Ishikawa (cell line): ENCODE data around the gene PHYHD1.

Experiments used
- CEBPB ChIP-seq: IDR thresholded peaks from 2 replicates; pipeline ENCODE4 v1.6.1; 2012
- CREB1 ChIP-seq: IDR thresholded peaks from 2 replicates; pipeline ENCODE4 v1.6.1; 2012; ENCODE audit warnings: low read depth
- EGR1 ChIP-seq: IDR thresholded peaks from 2 replicates; pipeline ENCODE4 v1.6.1; 2012
- EP300 ChIP-seq: IDR thresholded peaks from 2 replicates; pipeline ENCODE4 v1.6.1; 2012; ENCODE audit warnings: borderline replicate concordance
- FOXM1 ChIP-seq: IDR thresholded peaks from 2 replicates; pipeline ENCODE4 v1.6.1; 2012; ENCODE audit warnings: low read depth, borderline replicate concordance
- MAX ChIP-seq: IDR thresholded peaks from 2 replicates; pipeline ENCODE4 v1.6.1; 2012
- NFIC ChIP-seq: IDR thresholded peaks from 2 replicates; pipeline ENCODE4 v1.6.1; 2012
- RAD21 ChIP-seq: IDR thresholded peaks from 2 replicates; pipeline ENCODE4 v1.6.1; 2012; ENCODE audit warnings: low read depth
- REST ChIP-seq: IDR thresholded peaks from 2 replicates; pipeline ENCODE4 v1.6.1; 2012; ENCODE audit warnings: low read depth, mild to moderate bottlenecking
- TAF1 ChIP-seq: IDR thresholded peaks from 2 replicates; pipeline ENCODE4 v1.6.1; 2012; ENCODE audit warnings: low read depth, mild to moderate bottlenecking
- TCF12 ChIP-seq: IDR thresholded peaks from 2 replicates; pipeline ENCODE4 v1.6.1; 2012; ENCODE audit warnings: low read depth
- TEAD4 ChIP-seq: IDR thresholded peaks from 2 replicates; pipeline ENCODE4 v1.6.1; 2012
- USF1 ChIP-seq: IDR thresholded peaks from 2 replicates; pipeline ENCODE4 v1.6.1; 2012
- YY1 ChIP-seq: IDR thresholded peaks from 2 replicates; pipeline ENCODE4 v1.6.1; 2012; ENCODE audit warnings: low read depth
- ZBTB7A ChIP-seq: IDR thresholded peaks from 2 replicates; pipeline ENCODE4 v1.6.1; 2012; ENCODE audit warnings: low read depth

PHYHD1 gene

GRCh38 chr9:128910906-128911305, 9.9 kb upstream of the PHYHD1 start:
- TF ChIP-seq REST = no peak
- TF ChIP-seq CEBPB = no peak
- no peak for TF ChIP-seq RAD21
- TF ChIP-seq YY1 = no peak
- no peak for TF ChIP-seq TAF1
- no peak for TF ChIP-seq EGR1
- no peak for TF ChIP-seq NFIC

- peak; percentile 24; the same call in 1 of the 2 replicates for TF ChIP-seq EP300
- TF ChIP-seq REST = no peak
- no peak for TF ChIP-seq USF1
- no peak for TF ChIP-seq FOXM1
- no peak for TF ChIP-seq EGR1
- no peak for TF ChIP-seq TEAD4
- TF ChIP-seq ZBTB7A = no peak
- peak; percentile 55; the same call in 1 of the 2 replicates for TF ChIP-seq MAX
- no peak for TF ChIP-seq RAD21
- no peak for TF ChIP-seq TCF12
- TF ChIP-seq CREB1 = no peak
- no peak for TF ChIP-seq YY1
- TF ChIP-seq NFIC = no peak
Observed at GRCh38 chr9:128911529-128912035, 9.2 kb upstream of the PHYHD1 start.

GRCh38 chr9:128912270-128912853, 8.4 kb upstream of the PHYHD1 start:
- TF ChIP-seq CEBPB (no peak), TEAD4 (peak; percentile 53), NFIC (no peak), USF1 (no peak), TCF12 (no peak; the same call in 1 of the 2 replicates), RAD21 (no peak)

- no peak for TF ChIP-seq FOXM1
- 0 out of 2 replicates have a peak, but pooled peaks have one; percentile 16 for TF ChIP-seq ZBTB7A
Observed at GRCh38 chr9:128913048-128913900, 7.5 kb upstream of the PHYHD1 start.

GRCh38 chr9:128913995-128914772, 6.6 kb upstream of the PHYHD1 start:
- TF ChIP-seq USF1 (no peak), RAD21 (no peak), EP300 (no peak), TCF12 (no peak), TEAD4 (no peak), CEBPB (no peak), ZBTB7A (no peak), YY1 (no peak), MAX (no peak), NFIC (no peak), EGR1 (no peak), TAF1 (no peak), CREB1 (no peak), REST (no peak), FOXM1 (no peak)
